HL-60/S4 (cell line): ENCODE data around the gene SYT12.

ENCODE experiments used
- in situ Hi-C: fragments of 300-500 bp; cut with MboI; formaldehyde crosslinking; loops from 2 replicates; pipeline ENCODE4 v1.14.3; 2022; ENCODE audit warnings: low sequenced_read_pairs

The SYT12 gene

DNA sequence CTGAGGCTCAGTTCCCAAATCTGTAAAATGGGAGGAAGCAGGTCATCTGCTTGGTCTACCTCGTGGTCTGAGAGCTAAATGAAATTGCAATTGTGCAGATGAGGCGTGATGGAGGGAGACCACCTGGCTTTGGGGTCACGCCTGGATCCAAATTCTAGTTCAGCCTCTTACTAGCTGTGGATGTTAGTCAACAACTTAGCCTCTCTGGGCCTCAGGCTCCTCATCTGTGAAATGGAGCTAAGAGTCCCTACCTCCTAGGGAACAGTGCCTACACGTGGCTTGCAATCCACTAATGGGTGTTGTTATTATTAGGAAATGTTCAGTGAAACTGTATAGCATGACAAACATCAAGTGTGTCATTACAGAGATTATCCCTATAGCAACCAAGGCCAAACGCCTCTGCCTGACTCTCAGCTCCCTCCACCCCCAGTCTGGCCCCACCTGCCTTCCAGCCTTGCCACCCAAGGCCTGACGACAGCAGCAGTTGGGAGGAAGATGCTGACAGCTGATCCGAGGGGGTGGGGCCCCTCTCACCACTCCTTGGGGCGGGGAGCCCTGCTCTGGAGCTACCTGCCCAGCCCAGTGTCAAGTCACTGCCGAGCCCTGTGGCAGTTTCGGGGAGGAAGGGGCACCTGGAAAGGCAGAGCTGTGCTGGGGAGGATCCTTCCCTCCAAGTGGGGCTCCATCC lies 32.0 kb downstream of the SYT12 start:
- in situ Hi-C loops: no loop called here

DNA sequence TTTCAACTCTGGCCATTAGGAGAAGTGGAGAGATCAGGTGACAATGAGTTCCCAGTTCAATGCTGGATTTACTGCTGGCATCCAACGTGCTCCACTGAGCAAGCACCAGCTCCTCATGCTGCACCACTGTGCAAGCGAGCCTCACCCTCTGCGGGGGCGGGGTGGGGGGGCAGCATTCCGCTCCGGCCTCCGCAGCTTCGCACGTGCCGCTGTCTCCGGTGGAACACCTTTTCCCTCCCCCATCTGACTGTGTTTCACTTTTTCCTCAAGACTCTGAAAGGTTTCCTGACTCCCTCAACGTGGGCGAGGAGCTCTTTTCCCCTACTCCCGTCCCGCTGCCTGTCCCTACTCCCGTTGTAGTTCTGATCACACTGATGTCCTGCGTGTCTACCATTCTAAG lies 32.9 kb downstream of the SYT12 start:
- in situ Hi-C loops: no loop called here

DNA sequence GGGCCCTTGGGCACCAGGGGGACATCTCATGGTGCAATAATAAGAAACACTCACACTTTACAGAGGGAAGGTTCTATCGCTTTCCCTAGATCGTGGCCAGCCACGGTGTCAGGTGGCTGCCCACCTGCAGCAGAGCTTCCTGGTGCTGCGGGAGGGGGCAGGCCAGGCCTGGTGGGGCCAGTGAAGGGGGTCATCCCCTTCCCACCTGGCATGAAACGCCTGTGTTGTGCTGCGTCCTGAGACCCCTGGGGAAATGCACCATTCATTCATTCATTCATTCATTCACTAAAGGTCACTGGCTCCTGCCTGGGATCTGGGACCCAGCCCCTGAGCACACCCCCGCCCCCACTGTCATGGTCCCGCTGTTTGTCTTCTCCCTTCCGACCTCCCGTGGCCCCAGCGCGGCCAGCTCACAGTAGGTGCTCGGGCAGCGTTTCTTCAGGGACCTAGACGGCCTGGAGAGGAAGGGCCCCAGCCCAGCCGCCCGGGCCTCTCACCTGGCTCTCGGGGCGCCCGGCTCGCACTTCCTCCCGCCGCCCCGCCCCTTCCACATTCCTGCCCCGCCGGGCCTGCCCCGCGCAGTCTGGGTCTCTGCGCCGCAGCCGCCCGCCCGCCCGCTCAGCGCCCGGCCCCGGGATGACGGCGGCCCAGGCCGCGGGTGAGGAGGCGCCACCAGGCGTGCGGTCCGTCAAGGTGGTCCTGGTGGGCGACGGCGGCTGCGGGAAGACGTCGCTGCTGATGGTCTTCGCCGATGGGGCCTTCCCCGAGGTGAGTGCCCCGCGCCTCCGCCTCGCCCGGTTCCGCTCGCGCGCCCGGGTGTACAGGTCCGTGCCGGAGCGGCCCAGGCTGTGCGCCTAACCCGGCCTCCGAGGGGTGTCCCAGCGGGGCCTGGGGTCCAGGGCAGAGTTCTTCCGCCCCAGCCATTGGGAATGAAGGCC lies 33.6 kb downstream of the SYT12 start, which contains the start of gene RHOD:
TSS of gene RHOD (plus strand) at position 581 of the 938 bp plus-strand sequence. CDS start at position 637, 56 bp downstream.
- in situ Hi-C loops: no loop called here

DNA sequence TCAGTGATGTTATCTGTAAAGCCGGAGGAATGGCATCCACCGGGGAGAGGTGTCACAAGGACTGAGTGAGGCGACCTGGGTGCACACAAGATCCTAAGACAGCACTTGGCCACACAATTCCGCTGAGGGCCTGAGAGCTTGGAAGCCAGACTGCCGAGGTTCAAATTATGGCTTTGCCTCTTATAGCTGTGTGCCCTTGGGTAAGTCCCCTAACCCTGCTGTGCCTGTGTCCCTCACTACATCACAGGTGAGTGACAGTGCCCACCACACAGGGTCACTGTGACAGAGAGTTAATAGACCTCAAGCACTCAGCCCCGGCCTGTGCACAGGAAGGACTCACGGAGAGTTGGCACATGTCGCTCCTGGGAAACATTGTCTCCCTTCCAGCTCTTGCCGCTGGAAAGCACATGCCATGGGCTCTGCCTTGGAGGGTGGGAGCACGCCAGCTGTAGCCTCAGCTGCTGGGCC lies 34.3 kb downstream of the SYT12 start:
- in situ Hi-C loops: no loop called here

DNA sequence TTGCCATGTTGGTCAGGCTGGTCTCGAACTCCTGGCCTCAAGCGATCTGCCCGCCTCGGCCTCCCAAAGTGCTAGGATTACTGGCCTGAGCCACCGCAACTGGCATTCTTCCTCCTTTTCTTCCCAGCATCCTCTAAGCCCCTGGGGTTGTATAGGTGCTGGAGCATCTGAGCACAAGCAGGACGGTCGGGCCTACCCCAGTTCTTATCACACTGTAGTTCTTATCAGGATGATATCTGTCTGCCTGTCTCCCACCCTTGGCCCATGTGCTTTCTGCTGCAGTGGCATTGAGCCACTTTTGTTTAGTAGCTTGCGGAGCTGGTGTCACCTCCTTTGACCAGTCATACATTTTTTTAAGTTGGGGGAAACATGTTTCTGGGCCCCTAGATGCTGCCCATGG lies 35.6 kb downstream of the SYT12 start:
- in situ Hi-C loops: no loop called here

DNA sequence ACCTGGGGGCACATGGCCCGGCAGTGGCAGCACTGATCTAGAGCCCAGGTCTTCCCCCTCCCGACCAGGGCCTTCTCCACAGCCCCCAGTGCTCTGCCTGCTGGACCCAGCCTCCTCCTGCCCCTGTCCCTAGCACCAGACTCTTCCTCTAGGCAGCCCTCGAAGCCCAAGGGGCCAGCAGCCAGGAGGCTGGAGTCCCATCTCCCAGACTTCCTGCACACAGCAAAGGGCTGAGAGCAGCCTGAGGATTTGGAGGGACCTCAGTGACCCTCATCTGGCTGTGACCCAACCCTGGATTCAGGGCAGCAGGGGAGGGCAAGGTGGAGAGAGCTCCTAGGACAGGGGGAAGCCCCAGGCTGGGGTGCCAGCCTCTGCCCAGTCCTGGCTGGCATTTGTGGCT lies 36.7 kb downstream of the SYT12 start:
- in situ Hi-C loops: no loop called here

DNA sequence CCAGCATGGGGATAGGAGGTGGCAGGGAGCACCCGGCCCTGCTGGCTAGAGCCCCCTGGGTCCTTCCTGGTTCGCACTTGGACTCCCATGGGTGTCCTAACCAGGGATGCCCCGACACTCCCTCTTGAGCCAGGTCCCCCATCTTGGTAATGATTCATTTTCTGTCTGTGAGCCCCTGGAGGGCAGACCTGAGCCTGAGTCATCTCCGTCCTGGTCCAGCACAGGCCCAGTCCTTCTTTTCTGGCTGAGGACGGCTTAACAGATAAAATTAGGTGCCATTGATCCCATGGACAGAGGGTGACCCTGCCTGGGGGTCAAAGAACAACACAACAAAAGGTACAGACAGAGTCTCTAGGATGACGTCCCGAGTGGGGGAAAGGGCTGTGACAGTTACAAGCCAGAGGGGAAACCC lies 37.2 kb downstream of the SYT12 start:
- in situ Hi-C loops: no loop called here

DNA sequence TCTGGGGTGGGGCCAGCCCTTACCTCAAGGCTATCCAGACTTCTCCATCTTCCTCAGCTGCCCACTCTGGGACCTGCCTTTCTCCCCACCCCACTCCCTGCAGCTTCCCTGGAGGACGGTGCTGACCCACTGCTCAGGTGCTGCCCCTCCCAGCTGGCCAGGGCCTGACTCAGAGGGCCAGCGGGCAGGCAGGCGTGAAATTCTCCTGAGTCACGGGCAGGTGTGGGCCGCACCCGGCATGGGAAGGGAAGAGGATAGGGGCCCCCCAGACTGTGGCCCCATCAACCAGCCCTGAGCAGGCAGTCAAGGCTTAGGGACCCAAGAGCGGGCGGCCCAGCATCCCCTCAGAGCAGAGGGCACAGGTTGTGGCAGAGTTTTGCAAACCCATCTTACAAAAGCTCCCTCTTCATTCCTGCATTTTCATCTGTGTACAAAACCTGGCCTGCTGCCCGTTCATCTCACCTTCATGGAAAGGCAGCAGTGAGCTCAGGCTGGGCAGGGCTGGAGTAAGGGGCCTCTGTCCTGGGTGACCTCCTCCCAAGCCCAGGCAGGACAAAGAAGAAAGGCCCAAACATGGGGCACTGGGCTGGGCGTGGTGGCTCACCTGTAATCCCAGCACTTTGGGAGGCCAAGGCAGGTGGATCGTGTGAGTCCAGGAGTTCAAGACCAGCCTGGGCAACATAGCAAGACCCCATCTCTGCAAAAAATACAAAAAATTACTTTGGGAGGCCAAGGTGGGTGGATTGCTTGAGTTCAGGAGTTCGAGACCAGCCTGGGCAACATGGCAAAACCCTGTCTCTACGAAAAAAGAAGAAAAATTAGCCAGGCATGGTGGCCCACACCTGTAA lies 39.8 kb downstream of the SYT12 start:
- in situ Hi-C loops: no loop called here

DNA sequence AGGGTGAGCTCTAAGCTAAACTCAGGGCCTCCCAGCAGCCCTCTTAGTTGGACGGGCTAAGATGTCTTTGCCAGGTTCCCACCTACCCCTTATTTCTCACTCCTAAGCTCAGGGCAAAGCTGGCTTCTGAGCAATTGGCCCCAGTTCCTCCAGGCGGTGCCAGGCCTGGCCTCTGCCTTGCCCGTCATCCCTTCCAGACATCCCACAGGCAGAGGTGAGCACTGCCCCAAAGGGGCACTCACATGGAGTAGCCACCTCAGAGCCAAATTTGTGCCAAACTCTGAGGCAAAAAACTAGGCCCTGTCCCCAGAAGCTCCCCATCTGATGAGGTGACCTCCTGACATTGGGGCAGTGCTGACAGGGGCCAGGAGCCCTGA lies 43.4 kb downstream of the SYT12 start:
- in situ Hi-C loops: no loop called here

DNA sequence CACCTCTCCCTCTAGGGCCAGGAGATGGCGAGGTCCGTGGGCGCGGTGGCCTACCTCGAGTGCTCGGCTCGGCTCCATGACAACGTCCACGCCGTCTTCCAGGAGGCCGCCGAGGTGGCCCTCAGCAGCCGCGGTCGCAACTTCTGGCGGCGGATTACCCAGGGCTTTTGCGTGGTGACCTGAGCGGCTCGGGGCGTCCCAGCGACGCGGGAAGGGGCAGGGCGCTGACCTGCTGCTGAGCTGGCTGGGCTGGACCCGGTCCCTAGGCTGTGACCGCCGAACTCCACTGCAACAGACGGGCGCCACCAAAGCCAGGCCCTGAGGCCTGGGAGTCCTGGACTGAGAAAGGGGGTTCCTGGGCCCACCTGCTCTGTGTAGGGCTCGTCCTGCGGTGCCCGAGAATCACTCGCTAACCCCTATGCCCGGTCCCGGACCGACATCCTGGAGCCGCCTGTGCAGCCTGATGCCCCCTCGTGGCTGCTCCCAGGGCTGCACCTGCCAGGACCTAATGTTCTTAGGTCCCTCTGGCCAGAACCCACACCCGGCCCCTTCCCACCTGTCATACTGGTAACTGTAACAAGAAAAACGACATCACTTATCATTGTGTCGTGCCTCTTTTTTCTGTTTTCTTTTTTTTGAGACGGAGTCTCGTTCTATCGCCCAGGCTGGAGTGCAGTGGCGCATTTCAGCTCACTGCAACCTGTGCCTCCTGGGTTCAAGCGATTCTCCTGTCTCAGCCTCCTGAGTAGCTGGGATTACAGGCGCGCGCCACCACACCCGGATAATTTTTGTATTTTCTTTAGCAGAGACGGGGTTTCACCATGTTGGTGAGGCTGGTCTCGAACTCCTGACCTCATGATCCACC lies 48.7 kb downstream of the SYT12 start:
- in situ Hi-C loops: no loop called here

DNA sequence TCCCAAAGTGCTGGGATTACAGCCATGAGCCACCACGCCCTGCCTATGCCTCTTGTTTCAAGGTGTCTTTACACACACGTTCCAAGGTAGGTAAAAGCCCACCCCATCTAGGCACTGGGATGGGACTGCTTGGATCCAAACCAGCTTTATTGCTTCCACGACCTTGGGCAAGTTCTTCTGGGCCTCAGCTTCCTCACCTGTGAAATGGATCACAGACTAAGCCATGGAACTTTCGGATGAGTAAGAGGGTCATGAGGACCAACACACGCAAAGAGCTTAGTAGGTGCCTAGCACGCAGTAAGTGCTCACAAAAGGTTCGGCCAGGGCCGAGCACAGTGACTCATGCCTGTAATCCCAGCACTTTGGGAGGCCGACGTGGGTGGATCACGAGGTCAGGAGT lies 49.4 kb downstream of the SYT12 start:
- in situ Hi-C loops: no loop called here

DNA sequence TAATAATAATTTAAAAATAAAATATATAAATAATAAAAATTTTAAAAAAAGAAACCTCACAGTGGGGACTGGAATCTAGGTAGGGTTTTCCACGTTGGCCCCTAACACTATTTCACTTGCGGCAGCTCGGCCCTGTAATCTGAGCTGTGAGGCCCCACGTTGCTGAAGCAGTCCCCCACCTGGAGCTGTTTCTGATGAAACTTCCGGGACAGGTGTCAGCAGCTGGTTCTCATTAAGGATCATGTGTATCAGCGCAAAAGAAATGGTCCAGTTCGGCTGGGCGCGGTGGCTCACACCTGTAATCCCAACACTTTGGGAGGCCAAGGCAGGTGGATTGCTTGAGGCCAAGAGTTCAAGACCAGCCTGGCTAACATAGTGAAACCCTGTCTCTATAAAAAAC lies 51.0 kb downstream of the SYT12 start:
- in situ Hi-C loops: no loop called here

DNA sequence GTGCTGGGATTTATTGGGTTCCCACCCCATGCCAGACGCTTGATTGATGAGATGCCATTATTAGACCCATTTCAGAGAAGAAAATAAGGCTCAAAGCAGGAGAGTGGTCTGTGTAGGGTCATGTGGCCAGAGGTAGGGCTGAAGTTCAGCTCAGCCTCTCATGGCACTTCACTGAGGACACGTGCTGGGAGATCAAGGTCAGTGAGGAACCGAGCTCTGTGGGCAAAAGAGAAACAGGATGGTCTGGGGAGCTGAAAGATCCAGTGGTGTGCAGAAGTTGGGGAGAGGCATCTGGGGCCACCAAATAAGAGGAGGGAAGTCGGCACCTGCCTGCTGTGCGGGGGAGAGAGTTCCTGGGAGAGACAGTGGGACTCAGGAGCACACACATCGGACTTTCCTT lies 53.3 kb downstream of the SYT12 start:
- in situ Hi-C loops: no loop called here

DNA sequence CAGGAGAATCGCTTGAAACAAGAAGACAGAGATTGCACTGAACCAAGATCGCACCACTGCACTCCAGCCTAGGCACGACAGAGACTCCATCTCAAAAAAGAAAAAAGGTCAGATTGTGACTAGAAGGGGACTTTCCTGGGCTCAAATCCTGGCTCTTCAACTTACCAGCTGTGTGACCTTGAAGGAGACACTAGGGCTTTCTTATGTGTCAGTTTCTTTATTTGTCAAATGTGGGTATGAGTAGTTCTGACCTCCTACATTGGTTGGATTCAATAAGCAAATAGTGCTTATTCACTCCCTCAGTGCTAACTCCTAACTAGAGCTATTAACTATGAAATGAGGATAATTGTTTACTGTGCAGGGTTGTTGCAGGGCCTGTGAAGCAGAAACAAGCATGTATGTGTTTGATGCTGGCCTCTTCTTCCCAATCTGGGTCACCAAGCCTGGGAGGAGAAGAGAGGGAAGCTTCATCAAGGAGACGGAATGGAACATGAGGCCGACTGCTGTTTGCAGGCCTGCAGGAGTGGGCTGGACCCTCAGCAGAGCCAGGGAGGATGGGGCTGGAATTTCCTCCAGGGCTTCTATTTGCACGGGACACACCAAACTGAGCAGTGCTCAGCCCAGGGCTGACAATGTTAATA lies 56.3 kb downstream of the SYT12 start:
- in situ Hi-C loops: no loop called here

DNA sequence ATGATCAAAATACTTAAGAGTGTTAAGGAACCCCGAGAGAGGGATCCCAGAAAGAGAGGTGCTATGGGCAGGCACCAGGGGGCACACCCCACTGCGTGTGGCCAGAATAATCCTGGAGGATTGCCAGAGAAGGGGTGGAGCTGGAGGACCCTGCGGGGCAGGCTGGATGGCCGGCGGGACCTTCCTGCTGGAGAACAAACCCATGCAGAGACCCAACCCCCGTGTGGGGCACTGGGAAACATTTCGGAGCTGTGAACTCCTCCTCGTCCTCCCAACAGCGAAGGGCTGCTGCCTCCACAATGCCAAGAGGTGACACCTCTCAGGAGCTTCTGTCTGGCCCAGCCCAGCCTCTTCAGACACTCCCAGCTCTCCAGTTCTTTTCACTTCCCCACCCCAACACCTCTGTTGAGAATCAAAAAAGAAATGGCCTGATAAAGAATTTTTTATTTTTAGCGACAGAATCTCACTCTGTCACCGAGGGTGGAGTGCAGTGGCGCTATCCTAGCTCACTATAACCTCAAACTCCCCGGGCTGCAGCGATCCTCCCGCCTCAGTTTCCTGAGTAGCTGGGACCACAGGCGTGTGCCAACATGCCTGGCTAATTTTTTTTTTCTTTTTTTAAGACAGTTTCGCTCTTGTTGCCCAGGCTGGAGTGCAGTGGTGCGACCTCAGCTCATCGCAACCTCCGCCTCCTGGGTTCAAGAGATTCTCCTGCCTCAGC lies 59.3 kb downstream of the SYT12 start:
- in situ Hi-C loops: loop anchor here (10.0 kb wide), 1 partner anchor 243 kb away; no protein-coding TSS in a partner anchor

DNA sequence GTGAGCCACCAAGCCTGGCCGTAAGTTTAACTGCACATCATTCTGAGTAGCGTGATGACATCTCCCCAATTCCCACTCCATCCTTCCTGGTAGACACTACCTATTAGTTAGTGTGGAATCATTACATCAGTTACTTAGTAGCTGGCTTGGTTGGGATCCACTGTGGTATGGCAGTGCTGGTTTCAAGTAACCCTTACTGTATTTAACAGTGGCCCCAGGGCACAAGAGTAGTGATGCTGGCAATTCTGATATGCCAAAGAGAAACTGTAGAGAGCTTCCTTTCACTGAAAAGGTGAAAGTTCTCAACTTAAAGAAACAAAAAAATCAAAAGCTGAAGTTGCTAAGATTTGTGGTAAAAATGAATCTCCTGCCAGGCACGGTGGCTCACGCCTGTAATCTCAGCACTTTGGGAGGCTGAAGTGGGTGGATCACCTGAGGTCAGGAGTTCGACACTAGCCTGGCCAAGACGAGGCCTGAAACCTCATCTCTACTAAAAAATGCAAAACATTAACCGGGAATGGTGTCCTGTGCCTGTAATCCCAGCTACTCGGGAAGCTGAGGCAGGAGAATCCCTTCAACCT lies 60.9 kb downstream of the SYT12 start:
- in situ Hi-C loops: loop anchor here (10.0 kb wide), 1 partner anchor 241 kb away; no protein-coding TSS in a partner anchor

DNA sequence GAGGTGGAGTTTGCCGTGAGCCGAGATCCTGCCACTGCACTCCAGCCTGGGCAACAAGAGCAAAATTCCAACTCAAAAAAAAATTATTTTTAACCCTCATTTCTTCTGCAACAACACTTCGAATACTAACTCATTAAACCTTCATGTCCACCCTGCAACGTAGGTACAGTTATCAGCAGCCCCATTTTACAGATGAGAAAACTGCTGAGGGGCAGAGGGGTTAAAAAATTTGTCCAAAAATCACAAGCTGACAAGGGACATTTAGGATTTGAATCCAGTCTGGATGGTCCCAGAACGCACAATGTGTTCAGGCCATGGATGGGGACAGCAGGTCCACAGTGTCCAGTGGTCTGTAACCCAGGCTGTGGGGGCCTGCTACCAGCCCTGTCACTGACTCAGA lies 62.7 kb downstream of the SYT12 start:
- in situ Hi-C loops: loop anchor here (10.0 kb wide), 1 partner anchor 239 kb away; no protein-coding TSS in a partner anchor

DNA sequence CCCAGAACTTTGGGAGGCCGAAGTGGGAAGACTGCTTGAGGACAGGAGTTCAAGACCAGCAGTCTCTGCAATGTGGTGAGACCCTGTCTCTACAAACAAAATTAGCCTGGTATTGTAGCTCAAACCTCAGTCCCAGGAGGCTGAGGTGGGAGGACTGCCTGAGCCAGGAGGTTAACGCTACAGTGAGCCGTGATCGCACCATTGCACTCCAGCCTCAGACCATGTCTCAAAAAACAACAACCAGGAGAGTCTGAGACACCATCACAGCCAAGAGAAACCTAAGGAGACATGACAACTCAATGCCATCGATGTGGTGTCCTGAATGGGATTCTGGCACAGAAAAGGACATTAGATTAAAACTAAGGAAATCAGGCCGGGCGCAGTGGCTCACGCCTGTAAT lies 67.8 kb downstream of the SYT12 start:
- in situ Hi-C loops: no loop called here

DNA sequence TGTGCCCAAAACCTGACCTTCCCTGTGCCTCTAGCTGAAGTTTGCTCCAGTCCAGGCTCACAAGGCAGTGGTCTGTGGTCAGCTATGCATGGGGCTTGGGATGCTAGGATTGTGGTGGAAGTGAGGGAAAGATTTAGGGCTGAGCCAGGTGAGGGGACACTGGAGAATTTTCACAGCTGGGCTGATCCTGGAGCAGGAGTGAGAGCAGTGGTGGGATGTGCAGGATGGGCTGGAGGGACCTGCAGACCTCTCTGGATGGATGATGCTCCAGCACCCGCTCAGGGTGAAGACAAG lies 72.2 kb downstream of the SYT12 start:
- in situ Hi-C loops: no loop called here
